ENCODE results near the gene IL18. TPM values are rescaled to one million over a fixed set of nuclear protein-coding genes. Genes with fewer than 3 reads are reported as not detected.
A peak's percentile ranks its signal among the peaks of the same experiment; 100 is the strongest.

IL18 gene
- total RNA-seq, 1 donor from 2014 or later: not detected

- H3K27me3 Mint-ChIP-seq (ENCODE audit: low read depth): peaks cover 50% of the 10 kb centered on the region
- no peak for TF ChIP-seq CTCF (conservative IDR thresholded peaks at IDR 0.05)
- H3K9me3 Mint-ChIP-seq: peaks cover 5% of the 10 kb centered on the region
- peaks cover 13% of the 10 kb centered on the region for H3K4me1 Mint-ChIP-seq
- H3K4me3 Mint-ChIP-seq: no peak overlapping the region
- no peaks in the 10 kb centered on the region for H3K36me3 Mint-ChIP-seq (ENCODE audit: low read depth)
- H3K27ac Mint-ChIP-seq (ENCODE audit: unreplicated experiment): no peak overlapping the region
- DNase-seq (ENCODE audit: low read depth, low spot score): no peak
These were observed 13.7 kb upstream of the IL18 start for GRCh38 chr11:112177589-112177988.

- DNase-seq (ENCODE audit: low read depth, low spot score): no peak
- Mint-ChIP-seq H3K9me3 (peaks cover 2% of the 10 kb centered on the region), H3K36me3 (ENCODE audit: low read depth) (no peaks in the 10 kb centered on the region), H3K4me3 (no peak overlapping the region), H3K4me1 (peaks cover 13% of the 10 kb centered on the region), H3K27ac (ENCODE audit: unreplicated experiment) (no peak overlapping the region), H3K27me3 (ENCODE audit: low read depth) (peaks cover 50% of the 10 kb centered on the region)
- TF ChIP-seq CTCF (conservative IDR thresholded peaks at IDR 0.05): no peak
These were observed 12.2 kb upstream of the IL18 start for GRCh38 chr11:112176077-112176476.

GRCh38 chr11:112175599-112175952, 11.7 kb upstream of the IL18 start:
- Mint-ChIP-seq H3K36me3 (ENCODE audit: low read depth) (no peaks in the 10 kb centered on the region), H3K27ac (ENCODE audit: unreplicated experiment) (no peak overlapping the region), H3K4me3 (no peak overlapping the region), H3K27me3 (ENCODE audit: low read depth) (peaks cover 47% of the 10 kb centered on the region), H3K9me3 (no peaks in the 10 kb centered on the region), H3K4me1 (peaks cover 13% of the 10 kb centered on the region)
- no peak for TF ChIP-seq CTCF (conservative IDR thresholded peaks at IDR 0.05)
- DNase-seq (ENCODE audit: low read depth, low spot score): no peak

- Mint-ChIP-seq H3K27me3 (ENCODE audit: low read depth) (peaks cover 42% of the 10 kb centered on the region), H3K27ac (ENCODE audit: unreplicated experiment) (peak within 1 kb of the TSS; percentile 36)
These were observed 11.1 kb upstream of the IL18 start, which contains the start of gene BCO2 for GRCh38 chr11:112174789-112175598. Gene BCO2 (plus strand): TSS chr11:112175512. CDS start chr11:112175602, 90 bp downstream.

GRCh38 chr11:112173152-112173551, 9.3 kb upstream of the IL18 start:
- Mint-ChIP-seq H3K9me3 (no peaks in the 10 kb centered on the region), H3K4me3 (no peak overlapping the region), H3K27ac (ENCODE audit: unreplicated experiment) (no peak overlapping the region), H3K36me3 (ENCODE audit: low read depth) (no peaks in the 10 kb centered on the region), H3K4me1 (peaks cover 13% of the 10 kb centered on the region), H3K27me3 (ENCODE audit: low read depth) (peaks cover 29% of the 10 kb centered on the region)
- no peak for TF ChIP-seq CTCF (conservative IDR thresholded peaks at IDR 0.05)
- no peak for DNase-seq (ENCODE audit: low read depth, low spot score)

More at GRCh38 chr11:112174789-112175598, 11.1 kb upstream of the IL18 start, which contains the start of gene BCO2:
- peak; percentile 66 for DNase-seq (ENCODE audit: low read depth, low spot score)
- no peak within 1 kb of the TSS for H3K4me3 Mint-ChIP-seq
- H3K9me3 Mint-ChIP-seq: no peaks in the 10 kb centered on the region
- H3K4me1 Mint-ChIP-seq: peaks cover 13% of the 10 kb centered on the region
- no peaks in the 10 kb centered on the region for H3K36me3 Mint-ChIP-seq (ENCODE audit: low read depth)
- peak; percentile 83 for TF ChIP-seq CTCF (conservative IDR thresholded peaks at IDR 0.05)

Measured in neural crest cell (in vitro differentiated cells).